Spleen (tissue), 11 donors: ENCODE results near the gene PABPC1L. TPM values are rescaled to one million over a fixed set of nuclear protein-coding genes. Genes with fewer than 3 reads are reported as not detected.

Experiments
- DNase-seq: peaks from one replicate; pipeline ENCODE4 v3.0.0-alpha.2; 2020
- H3K27ac ChIP-seq, 8 donors: fragments of 200-600 bp; sonication (generic) in 7 of 8; 1 replicate in 4 of 8; 2 replicates in 4 of 8; pipeline versions ENCODE4 v1.5.0 to v1.8.0; 2016 to 2021; ENCODE audit warnings: inconsistent platforms in 4 of 8, mild to moderate bottlenecking in 4 of 8, moderate library complexity in 1 of 8
- H3K27me3 ChIP-seq, 7 donors: fragments of 200-600 bp; sonication (generic) in 6 of 7; replicated peaks in 1 of 7; 1 replicate in 4 of 7; 2 replicates in 3 of 7; pipeline versions ENCODE4 v1.5.0 to v1.8.0; 2016 to 2021; ENCODE audit warnings: inconsistent platforms in 3 of 7, mild to moderate bottlenecking in 1 of 7
- H3K36me3 ChIP-seq, 6 donors: fragments of 200-600 bp; sonication (generic) in 5 of 6; 1 replicate in 4 of 6; 2 replicates in 2 of 6; pipeline versions ENCODE4 v1.5.0 to v1.8.0; 2016 to 2021; ENCODE audit warnings: inconsistent platforms in 2 of 6
- H3K4me1 ChIP-seq, 6 donors: fragments of 200-600 bp; sonication (generic) in 5 of 6; 1 replicate in 3 of 6; 2 replicates in 3 of 6; pipeline versions ENCODE4 v1.5.0 to v1.8.0; 2016 to 2021; ENCODE audit warnings: inconsistent platforms in 3 of 6
- H3K4me3 ChIP-seq, 8 donors: fragments of 200-600 bp; sonication (generic) in 7 of 8; 1 replicate in 4 of 8; 2 replicates in 4 of 8; pipeline versions ENCODE4 v1.5.0 to v1.8.0; 2016 to 2021; ENCODE audit warnings: inconsistent platforms in 4 of 8, mild to moderate bottlenecking in 4 of 8, moderate library complexity in 2 of 8
- H3K9me3 ChIP-seq, 8 donors: fragments of 200-600 bp; sonication (generic) in 7 of 8; 1 replicate in 4 of 8; 2 replicates in 4 of 8; pipeline versions ENCODE4 v1.5.0 to v1.8.0; 2016 to 2021; ENCODE audit warnings: inconsistent platforms in 4 of 8
- CTCF ChIP-seq, 11 experiments: fragments of 200-600 bp in 7 of 11; fragments of 450-650 bp in 4 of 11; sonication (generic) in 4 of 11; IDR thresholded peaks in 8 of 11; conservative IDR thresholded peaks in 3 of 11; 1 replicate in 7 of 11; 2 replicates in 4 of 11; pipeline versions ENCODE4 v1.4.0 to v1.8.0; 2016 to 2021; ENCODE audit warnings: antibody characterized with exemption in 11 of 11, inconsistent platforms in 4 of 11, mild to moderate bottlenecking in 1 of 11
- POLR2A ChIP-seq, 3 donors: fragments of 450-650 bp; IDR thresholded peaks; one replicate each; pipeline ENCODE4 v1.5.1; 2017; ENCODE audit warnings: antibody characterized with exemption in 3 of 3, mild to moderate bottlenecking in 1 of 3
- POLR2AphosphoS5 ChIP-seq, 3 donors: sonication (generic); formaldehyde crosslinking; IDR thresholded peaks; one replicate each; pipeline ENCODE4 v1.5.1; 2017; ENCODE audit warnings: antibody characterized with exemption in 3 of 3
- whole genome bisulfite sequencing, 5 donors: extraction: QIAGEN DNeasy Blood & Tissue Kit in 3 of 5; methylation state at CpG; one replicate each; pipeline versions ENCODE4 v1.1.5 to v1.1.7; 2013 to 2018; 5-methylcytosine and 5-hydroxymethylcytosine counted together
- intact Hi-C: fragments of 100-400 bp; cut with DNase I; formaldehyde crosslinking; loops from one replicate; pipeline ENCODE4 v1.15.0; 2023; ENCODE audit warnings: low total_unique reads
- polyA plus RNA-seq, 3 donors: library from polyadenylated mRNA; stranded (reverse); fragments of 200-250 nt; gene quantifications; one replicate each; pipeline ENCODE4 v1.2.1, GENCODE V29; 2013
- total RNA-seq, 7 donors: library from RNA; depleted of rRNA in 3 of 7; stranded (reverse); fragments of >200 nt in 3 of 7; fragmentation: NEBNext Ultra II Directional in 4 of 7; extraction: Animal tissue kit (Norgen Biotek cat#: 25700) in 4 of 7; gene quantifications; one replicate each; pipeline versions ENCODE4 v1.1.0 to v1.2.1, GENCODE V29; 2016 to 2021
- donor health status: healthy with polysubstance abuse.
- donor health status: DM: no; HTN: no; CAD: no; lungs with moderate emphysema.
- donor health status: DM: no; HTN: no; CAD: no.
- donor health status: Bipolar disorder and iron deficiency.
- donor health status: healthy.
- donor health status: DM: no; HTN: no; CAD: no.
- donor health status: DM: yes; HTN: yes; CAD: no.

PABPC1L gene
- total and polyA plus RNA-seq, 10 donors: 27.0 to 61.4 (median 33.8) TPM

DNA sequence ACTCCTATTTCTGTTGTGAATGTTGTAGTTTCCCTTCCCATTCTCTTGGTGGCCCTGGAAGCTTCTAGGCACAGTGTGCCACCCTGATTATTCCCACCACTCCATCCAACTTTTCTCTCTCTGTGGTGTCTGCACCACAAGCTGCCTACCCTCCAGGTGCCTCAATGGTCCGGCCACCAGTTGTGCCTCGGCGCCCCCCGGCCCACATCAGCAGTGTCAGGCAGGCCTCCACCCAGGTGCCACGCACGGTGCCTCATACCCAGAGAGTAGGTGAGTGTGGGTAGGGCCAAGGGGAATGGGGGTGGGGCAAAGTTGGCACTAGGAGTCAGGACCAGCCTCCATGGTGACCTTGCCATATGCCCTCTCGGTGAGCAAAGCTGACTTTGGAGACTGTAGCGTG is 23.1 kb downstream of the PABPC1L start:
- DNase-seq: no peak
- WGBS, 5 donors: 95 to 98% (median 97%) methylated on average over 8 of the region's 8 CpGs

DNA sequence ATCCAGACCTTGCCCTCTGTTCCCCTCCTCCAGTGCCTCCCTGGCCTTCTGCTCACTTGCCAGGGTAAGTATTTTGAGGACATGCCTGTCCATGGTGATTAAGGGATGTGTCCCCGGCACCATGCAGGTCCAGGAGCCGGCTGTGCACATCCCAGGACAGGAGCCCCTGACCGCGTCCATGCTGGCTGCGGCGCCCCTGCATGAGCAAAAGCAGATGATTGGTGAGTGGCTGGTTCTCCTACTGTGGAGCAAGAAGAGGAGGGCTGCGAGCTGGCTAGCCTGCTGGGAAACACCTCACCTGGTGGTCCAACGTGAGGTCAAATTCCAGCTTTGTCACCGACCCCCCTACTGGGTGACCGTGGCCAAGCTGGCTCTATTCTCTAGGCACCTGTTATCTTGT is 26.6 kb downstream of the PABPC1L start:
- TF ChIP-seq POLR2A (IDR thresholded peaks at IDR 0.05) (no peak), POLR2AphosphoS5 (IDR thresholded peaks at IDR 0.05) (no peak), CTCF (IDR thresholded peaks at IDR 0.05 in 8 of 11, conservative IDR thresholded peaks at IDR 0.05 in 3 of 11) (no peak)
- no peak for DNase-seq
- WGBS, 5 donors: 92 to 98% (median 96%) methylated on average over 10 of the region's 10 CpGs
- H3K27me3 ChIP-seq: no peaks in the 10 kb centered on the region
- H3K4me1 ChIP-seq: no peaks in the 10 kb centered on the region
- no peak overlapping the region for H3K4me3 ChIP-seq
- intact Hi-C loops: no loop called here
- peaks cover 0 to 100% (median 39%) of the 10 kb centered on the region in 6 donors for H3K36me3 ChIP-seq
- H3K27ac ChIP-seq: no peak overlapping the region
- no peaks in the 10 kb centered on the region for H3K9me3 ChIP-seq

More for the DNA sequence above, 23.1 kb downstream of the PABPC1L start:
- no peaks in the 10 kb centered on the region for H3K9me3 ChIP-seq
- H3K27me3 ChIP-seq: no peaks in the 10 kb centered on the region
- H3K4me3 ChIP-seq: no peak overlapping the region
- TF ChIP-seq POLR2AphosphoS5 (IDR thresholded peaks at IDR 0.05): no peak
- TF ChIP-seq POLR2A (IDR thresholded peaks at IDR 0.05): no peak
- no peak for TF ChIP-seq CTCF (IDR thresholded peaks at IDR 0.05 in 8 of 11, conservative IDR thresholded peaks at IDR 0.05 in 3 of 11)
- no peaks in the 10 kb centered on the region for H3K4me1 ChIP-seq
- intact Hi-C loops: no loop called here
- H3K27ac ChIP-seq: no peak overlapping the region
- H3K36me3 ChIP-seq: peaks cover 0 to 84% (median 20%) of the 10 kb centered on the region in 6 donors

GRCh38 chr20:44938637-44939036 is 28.8 kb downstream of the PABPC1L start:
- intact Hi-C loops: no loop called here
- 83 to 92% (median 86%) methylated on average over 9 of the region's 9 CpGs for WGBS, 5 donors
- H3K36me3 ChIP-seq: peaks cover 0 to 100% (median 54%) of the 10 kb centered on the region in 6 donors

More at GRCh38 chr20:44938637-44939036, 28.8 kb downstream of the PABPC1L start:
- TF ChIP-seq POLR2AphosphoS5 (IDR thresholded peaks at IDR 0.05) (no peak), CTCF (IDR thresholded peaks at IDR 0.05 in 8 of 11, conservative IDR thresholded peaks at IDR 0.05 in 3 of 11) (no peak), POLR2A (IDR thresholded peaks at IDR 0.05) (no peak)
- Histone ChIP-seq H3K27me3 (no peaks in the 10 kb centered on the region), H3K4me1 (no peaks in the 10 kb centered on the region), H3K4me3 (no peak overlapping the region), H3K27ac (no peak overlapping the region), H3K9me3 (no peaks in the 10 kb centered on the region)
- DNase-seq: no peak
